Fibroblast of skin of scalp (primary cell): Measurements from ENCODE around the gene SBK3.
"Not testable (repeated sequence)": the region's sequence is repeated elsewhere in the genome, so short reads cannot be mapped to it uniquely, and the experiment has no call there.

Experiments used
- DNase-seq: peaks from one replicate; pipeline ENCODE4 v3.0.0-alpha.2; 2013

SBK3 gene

GRCh38 chr19:55573929-55574328 is 28.6 kb upstream of the SBK3 start:
- not testable (repeated sequence) for DNase-seq

- not testable (repeated sequence) for DNase-seq
Measured at GRCh38 chr19:55569477-55569876, 24.1 kb upstream of the SBK3 start.

- no peak for DNase-seq
Measured at GRCh38 chr19:55567708-55568328, 22.5 kb upstream of the SBK3 start.

- no peak for DNase-seq
Measured at GRCh38 chr19:55566823-55567222, 21.5 kb upstream of the SBK3 start.

GRCh38 chr19:55563261-55563690 is 17.9 kb upstream of the SBK3 start:
- DNase-seq = peak; percentile 22

- DNase-seq = no peak
Measured at GRCh38 chr19:55559684-55560083, 14.3 kb upstream of the SBK3 start.

GRCh38 chr19:55554741-55555152 is 9.4 kb upstream of the SBK3 start:
- no peak for DNase-seq

GRCh38 chr19:55554302-55554701 is 9.0 kb upstream of the SBK3 start:
- no peak for DNase-seq

- no peak for DNase-seq
Measured at GRCh38 chr19:55553217-55554182, 8.2 kb upstream of the SBK3 start.

- peak; percentile 92 for DNase-seq
Measured at GRCh38 chr19:55552620-55553019, 7.3 kb upstream of the SBK3 start.

GRCh38 chr19:55552206-55552605 is 6.9 kb upstream of the SBK3 start:
- peak; percentile 20 for DNase-seq

GRCh38 chr19:55550321-55550650 is 4.9 kb upstream of the SBK3 start:
- peak; percentile 39 for DNase-seq

GRCh38 chr19:55549500-55550320 is 4.4 kb upstream of the SBK3 start:
- DNase-seq = peak; percentile 95

- peak; percentile 61 for DNase-seq
Measured at GRCh38 chr19:55546822-55547614, 1.7 kb upstream of the SBK3 start.

- DNase-seq = no peak
Measured at GRCh38 chr19:55546011-55546410, 668 bp upstream of the SBK3 start.

- DNase-seq = no peak
Measured at GRCh38 chr19:55544776-55545439, 435 bp downstream of the SBK3 start.

GRCh38 chr19:55544014-55544413 is 1.3 kb downstream of the SBK3 start:
- DNase-seq = no peak

GRCh38 chr19:55543567-55543966 is 1.8 kb downstream of the SBK3 start:
- no peak for DNase-seq

- DNase-seq = no peak
Measured at GRCh38 chr19:55542292-55542855, 3.0 kb downstream of the SBK3 start.

- DNase-seq = no peak
Measured at GRCh38 chr19:55541091-55541490, 4.3 kb downstream of the SBK3 start.

GRCh38 chr19:55540619-55541018 is 4.7 kb downstream of the SBK3 start:
- DNase-seq = no peak
